ENCODE data around the gene BRPF3. TPM values are rescaled to one million over a fixed set of nuclear protein-coding genes. Genes with fewer than 3 reads are reported as not detected.

The BRPF3 gene
- total RNA-seq, 1 experiment from 2014 or later, result 43.4 TPM

DNA sequence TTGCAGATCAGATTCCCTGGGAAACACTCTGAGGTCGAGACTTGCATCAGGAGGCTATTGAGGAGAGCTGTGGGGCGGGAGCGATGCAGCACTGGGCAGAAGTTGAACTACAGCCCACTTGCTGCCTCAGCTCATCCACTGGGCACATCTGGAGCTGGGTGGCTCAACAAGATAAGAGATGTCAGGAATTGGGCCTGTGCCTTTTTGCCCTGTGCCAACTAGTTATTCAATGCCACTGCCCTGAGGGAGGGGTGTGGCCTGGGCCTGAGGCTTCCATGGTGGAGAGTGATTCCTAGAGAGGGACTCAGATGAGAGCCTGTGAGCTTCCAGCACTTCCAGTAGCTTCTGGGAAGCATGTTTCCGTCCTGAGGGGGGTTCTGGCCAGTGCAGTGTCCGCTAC, 32.7 kb downstream of the BRPF3 start:
- WGBS (ENCODE audit: extremely low coverage, insufficient read length, low lambda C conversion rate), result no CpG with 5 or more reads among the region's 5 CpGs

More for the DNA sequence above, 32.7 kb downstream of the BRPF3 start:
- Mint-ChIP-seq H3K4me3 (no peak overlapping the region), H3K36me3 (ENCODE audit: insufficient read depth in 1 of 3, low read depth in 3 of 3) (peaks cover 18 to 79% (median 60%) of the 10 kb centered on the region in 3 experiments), H3K27ac (0 out of 7 replicates have a peak overlapping the region, but pooled peaks of 1 of the 3 experiments have one; percentile 53), H3K9me3 (no peaks in the 10 kb centered on the region), H3K27me3 (ENCODE audit: low read depth) (no peaks in the 10 kb centered on the region), H3K4me1 (no peaks in the 10 kb centered on the region)
- TF ChIP-seq, protein P1, sequence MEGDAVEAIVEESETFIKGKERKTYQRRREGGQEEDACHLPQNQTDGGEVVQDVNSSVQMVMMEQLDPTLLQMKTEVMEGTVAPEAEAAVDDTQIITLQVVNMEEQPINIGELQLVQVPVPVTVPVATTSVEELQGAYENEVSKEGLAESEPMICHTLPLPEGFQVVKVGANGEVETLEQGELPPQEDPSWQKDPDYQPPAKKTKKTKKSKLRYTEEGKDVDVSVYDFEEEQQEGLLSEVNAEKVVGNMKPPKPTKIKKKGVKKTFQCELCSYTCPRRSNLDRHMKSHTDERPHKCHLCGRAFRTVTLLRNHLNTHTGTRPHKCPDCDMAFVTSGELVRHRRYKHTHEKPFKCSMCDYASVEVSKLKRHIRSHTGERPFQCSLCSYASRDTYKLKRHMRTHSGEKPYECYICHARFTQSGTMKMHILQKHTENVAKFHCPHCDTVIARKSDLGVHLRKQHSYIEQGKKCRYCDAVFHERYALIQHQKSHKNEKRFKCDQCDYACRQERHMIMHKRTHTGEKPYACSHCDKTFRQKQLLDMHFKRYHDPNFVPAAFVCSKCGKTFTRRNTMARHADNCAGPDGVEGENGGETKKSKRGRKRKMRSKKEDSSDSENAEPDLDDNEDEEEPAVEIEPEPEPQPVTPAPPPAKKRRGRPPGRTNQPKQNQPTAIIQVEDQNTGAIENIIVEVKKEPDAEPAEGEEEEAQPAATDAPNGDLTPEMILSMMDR (conservative IDR thresholded peaks at IDR 0.05), result no peak
- Histone ChIP-seq H2BK120ac (ENCODE audit: low read depth, low read length, poor library complexity, severe bottlenecking) (no peak overlapping the region), H3K79me1 (ENCODE audit: insufficient read depth, low read depth, low read length, poor library complexity, severe bottlenecking) (no peaks in the 10 kb centered on the region), H2BK20ac (ENCODE audit: low read depth, low read length, poor library complexity, severe bottlenecking) (no peak overlapping the region), H4K91ac (ENCODE audit: insufficient read length, low read depth, low read length) (no peak overlapping the region), H4K5ac (ENCODE audit: insufficient read length, low read depth, low read length) (no peak overlapping the region), H3K23ac (ENCODE audit: insufficient read length, low read depth, low read length) (no peak overlapping the region), H2AFZ (ENCODE audit: low read length) (no peak overlapping the region), H3K79me2 (ENCODE audit: insufficient read depth, low read length) (no peaks in the 10 kb centered on the region), H3K18ac (ENCODE audit: insufficient read length, low read depth, low read length) (no peak overlapping the region), H3K4me2 (ENCODE audit: insufficient read depth, insufficient read length, low read length) (no peak overlapping the region), H3K4me1 (ENCODE audit: insufficient read depth, low read length) (no peaks in the 10 kb centered on the region), H3T11ph (ENCODE audit: low read length) (no peak overlapping the region), H3K14ac (ENCODE audit: insufficient read depth, low read length) (no peak overlapping the region), H4K8ac (replicated peaks; ENCODE audit: insufficient read length, low read depth, low read length) (no peak overlapping the region), H3K9me3 (ENCODE audit: control insufficient read depth, low read depth, low read length) (no peaks in the 10 kb centered on the region), H3K27me3 (ENCODE audit: insufficient read depth, low read length) (no peaks in the 10 kb centered on the region), H4K20me1 (ENCODE audit: control insufficient read depth, insufficient read depth, insufficient read length) (no peaks in the 10 kb centered on the region), H2AK5ac (ENCODE audit: insufficient read length, low read length) (no peak overlapping the region), H3K23me2 (ENCODE audit: insufficient read length, low read depth, low read length, poor library complexity, severe bottlenecking) (no peaks in the 10 kb centered on the region), H2BK15ac (ENCODE audit: low read depth, low read length) (no peak overlapping the region), H2BK5ac (ENCODE audit: insufficient read length, low read length) (no peak overlapping the region), H2BK12ac (ENCODE audit: insufficient read length, low read depth, low read length) (no peak overlapping the region), H3K56ac (ENCODE audit: insufficient read length, low read depth, low read length) (no peak overlapping the region), H3K9ac (ENCODE audit: extremely low read depth, insufficient read length, low read length) (no peak overlapping the region), H3K27ac (ENCODE audit: insufficient read length, low read depth, low read length) (no peak overlapping the region), H3K4ac (ENCODE audit: low read depth, low read length) (no peak overlapping the region)
- DNase-seq, result no peak

All from H9 (cell line).